Neural cell (in vitro differentiated cells): ENCODE data around the gene TFB1M. TPM values are rescaled to one million over a fixed set of nuclear protein-coding genes. Genes with fewer than 3 reads are reported as not detected.
"Not testable (repeated sequence)": the region's sequence is repeated elsewhere in the genome, so short reads cannot be mapped to it uniquely, and the experiment has no call there.

Experiments used
- H2AFZ ChIP-seq: fragments of 200-600, 300-800 bp; sonication (generic), shearing (Covaris generic); 2 replicates; pipeline ENCODE4 v1.6.0; 2014; ENCODE audit warnings: low read depth, mild to moderate bottlenecking, antibody characterized with exemption, low read length, moderate library complexity
- H3F3A ChIP-seq: fragments of 200-600 bp; shearing (Covaris generic); 2 replicates; pipeline ENCODE4 v1.6.1; 2016; ENCODE audit warnings: mild to moderate bottlenecking, moderate library complexity, mixed read lengths, antibody characterized with exemption, low read length; ENCODE audit not compliant: insufficient read depth, poor library complexity, severe bottlenecking
- H3K27ac ChIP-seq: fragments of 200-600, 300-800 bp; sonication (generic), shearing (Covaris generic); 2 replicates; pipeline ENCODE4 v1.5.1; 2014; ENCODE audit warnings: mild to moderate bottlenecking, low read length, moderate library complexity
- H3K27me3 ChIP-seq: fragments of 300-800, 200-600 bp; sonication (generic), shearing (Covaris generic); 2 replicates; pipeline ENCODE4 v1.6.0; 2014; ENCODE audit warnings: mild to moderate bottlenecking, low read depth, low read length, moderate library complexity; ENCODE audit not compliant: insufficient read depth
- H3K36me3 ChIP-seq: fragments of 300-800, 200-600 bp; sonication (generic), shearing (Covaris generic); 2 replicates; pipeline ENCODE4 v1.5.1; 2014; ENCODE audit warnings: mild to moderate bottlenecking, antibody characterized with exemption, low read length, moderate library complexity; ENCODE audit not compliant: insufficient read depth
- H3K4me2 ChIP-seq: fragments of 300-800, 200-600 bp; sonication (generic), shearing (Covaris generic); 2 replicates; pipeline ENCODE4 v1.6.0; 2014; ENCODE audit warnings: mild to moderate bottlenecking, low read length
- H3K4me3 ChIP-seq: fragments of 300-800, 200-600 bp; sonication (generic), shearing (Covaris generic); 2 replicates; pipeline ENCODE4 v1.5.1; 2014; ENCODE audit warnings: mild to moderate bottlenecking, low read length, moderate library complexity
- H3K79me2 ChIP-seq: fragments of 200-600 bp; shearing (Covaris generic); replicated peaks from 2 replicates; pipeline ENCODE4 v1.6.0; 2014; ENCODE audit warnings: mild to moderate bottlenecking, low read length, moderate library complexity; ENCODE audit not compliant: insufficient read depth
- H3K9ac ChIP-seq: fragments of 300-800, 200-600 bp; sonication (generic), shearing (Covaris generic); 2 replicates; pipeline ENCODE4 v1.6.1; 2016; ENCODE audit warnings: mild to moderate bottlenecking, low read length, mixed read lengths
- H3K9me2 ChIP-seq: fragments of 200-600 bp; shearing (Covaris generic); 2 replicates; pipeline ENCODE4 v1.6.1; 2016; ENCODE audit warnings: mild to moderate bottlenecking, low read length, mixed read lengths; ENCODE audit not compliant: insufficient read depth
- H3K9me3 ChIP-seq: fragments of 200-600, 300-800 bp; sonication (generic), shearing (Covaris generic); 2 replicates; pipeline ENCODE4 v1.6.1; 2016; ENCODE audit warnings: mild to moderate bottlenecking, mixed run types, low read length, moderate library complexity, mixed read lengths
- H4K20me1 ChIP-seq: fragments of 200-600 bp; shearing (Covaris generic); 2 replicates; pipeline ENCODE4 v1.6.1; 2016; ENCODE audit warnings: mild to moderate bottlenecking, mixed run types; ENCODE audit not compliant: insufficient read depth
- CTCF ChIP-seq: fragments of 450-650 bp; IDR thresholded peaks from 2 replicates; pipeline ENCODE4 v1.5.1; 2014; ENCODE audit warnings: antibody characterized with exemption, mild to moderate bottlenecking, moderate library complexity; ENCODE audit not compliant: poor library complexity, severe bottlenecking
- EP300 ChIP-seq: fragments of 450-650 bp; conservative IDR thresholded peaks from 2 replicates; pipeline ENCODE4 v1.6.1; 2014; ENCODE audit warnings: antibody characterized with exemption, mild to moderate bottlenecking, moderate library complexity; ENCODE audit not compliant: poor library complexity, severe bottlenecking
- EZH2 ChIP-seq: fragments of 200-600, 300-800 bp; shearing (Covaris generic), sonication (generic); IDR thresholded peaks from 2 replicates; pipeline ENCODE4 v1.6.1; 2014; ENCODE audit warnings: antibody characterized with exemption, low read length, borderline replicate concordance, mild to moderate bottlenecking; ENCODE audit not compliant: insufficient read depth, poor library complexity, severe bottlenecking
- MXI1 ChIP-seq: fragments of 450-650 bp; conservative IDR thresholded peaks from 2 replicates; pipeline ENCODE4 v1.6.1; 2014; ENCODE audit warnings: antibody characterized with exemption, mild to moderate bottlenecking; ENCODE audit not compliant: poor library complexity, severe bottlenecking
- POLR2AphosphoS5 ChIP-seq: IDR thresholded peaks from 2 replicates; pipeline ENCODE4 v1.6.1; 2012
- RAD21 ChIP-seq: fragments of 450-650 bp; conservative IDR thresholded peaks from 2 replicates; pipeline ENCODE4 v1.6.1; 2014; ENCODE audit warnings: antibody characterized with exemption, mild to moderate bottlenecking, moderate library complexity
- REST ChIP-seq: IDR thresholded peaks from 2 replicates; pipeline ENCODE4 v1.6.1; 2012; ENCODE audit warnings: borderline replicate concordance
- SMC3 ChIP-seq: fragments of 450-650 bp; conservative IDR thresholded peaks from 2 replicates; pipeline ENCODE4 v1.6.1; 2014; ENCODE audit warnings: antibody characterized with exemption, mild to moderate bottlenecking, moderate library complexity; ENCODE audit not compliant: poor library complexity
- TAF1 ChIP-seq: IDR thresholded peaks from 2 replicates; pipeline ENCODE4 v1.6.1; 2012; ENCODE audit warnings: low read depth
- polyA plus RNA-seq: library from polyadenylated mRNA; depleted of rRNA; stranded (reverse); fragments of >200 nt; gene quantifications from 2 replicates; pipeline ENCODE4 v1.2.3, GENCODE V29; 2014

The TFB1M gene
- polyA plus RNA-seq, 1 donor from 2014 or later = 15.5 TPM

- no peaks in the 10 kb centered on the region for H3K9me2 ChIP-seq
- no peaks in the 10 kb centered on the region for H3K79me2 ChIP-seq
- H2AFZ ChIP-seq = no peak overlapping the region
- no peak overlapping the region for H3K9ac ChIP-seq
- no peaks in the 10 kb centered on the region for H3F3A ChIP-seq
- no peak overlapping the region for H3K4me2 ChIP-seq
- TF ChIP-seq SMC3 = no peak
- no peak for TF ChIP-seq REST
- no peak for TF ChIP-seq POLR2AphosphoS5
- TF ChIP-seq EZH2 = no peak
- no peak for TF ChIP-seq EP300
- no peak for TF ChIP-seq MXI1
- TF ChIP-seq TAF1 = no peak
- no peak for TF ChIP-seq CTCF
- TF ChIP-seq RAD21 = no peak
- H3K27ac ChIP-seq = no peak overlapping the region
- H3K27me3 ChIP-seq = no peaks in the 10 kb centered on the region
- no peaks in the 10 kb centered on the region for H3K9me3 ChIP-seq
- no peaks in the 10 kb centered on the region for H4K20me1 ChIP-seq
- no peaks in the 10 kb centered on the region for H3K36me3 ChIP-seq
- H3K4me3 ChIP-seq = no peak overlapping the region
Measured at GRCh38 chr6:155269765-155270164, 44.5 kb downstream of the TFB1M start.

- H3K27ac ChIP-seq, H3K9me2 ChIP-seq, H3K4me2 ChIP-seq, H3K36me3 ChIP-seq, H3K79me2 ChIP-seq, H3K9ac ChIP-seq, H3K9me3 ChIP-seq, H4K20me1 ChIP-seq, H3K4me3 ChIP-seq, H3F3A ChIP-seq, H3K27me3 ChIP-seq, H2AFZ ChIP-seq: not testable (repeated sequence)
- peak; percentile 37 for TF ChIP-seq CTCF
Measured at GRCh38 chr6:155268088-155268867, 46.0 kb downstream of the TFB1M start.
